IMR-90 (cell line): ENCODE results near the gene GHDC. TPM values are rescaled to one million over a fixed set of nuclear protein-coding genes. Genes with fewer than 3 reads are reported as not detected.
"Not testable (repeated sequence)": the region's sequence is repeated elsewhere in the genome, so short reads cannot be mapped to it uniquely, and the experiment has no call there.

Source experiments
- ATAC-seq: fragments of 200-7000 bp; cut with Tn5 transposase; 2 replicates; pipeline ENCODE4 v1.9.1; 2020; ENCODE audit warnings: low read depth, mild to moderate bottlenecking, moderate library complexity
- BruUV-seq: library from RNA; stranded (reverse); fragments of 400-500 nt; replicated peaks from 2 replicates; lab custom pipeline; 2021; lab: Mats Ljungman, UMichigan
- CTCF ChIA-PET: fragments of 300-600 bp; formaldehyde crosslinking; extraction: SDS; loops from one replicate; lab custom pipeline; 2021; ENCODE audit warnings: antibody characterized with exemption; lab: Yijun Ruan, JAX
- POLR2A ChIA-PET: fragments of 300-600 bp; sonication (Branson Sonifier 250); formaldehyde crosslinking; loops from one replicate; lab custom pipeline; 2022; ENCODE audit warnings: antibody characterized with exemption; ENCODE audit not compliant: unreplicated experiment; lab: Charles Lee
- DNase-seq: peaks from one replicate; pipeline ENCODE4 v3.0.0; 2013
- H2AFZ ChIP-seq: replicated peaks from 2 replicates; pipeline ENCODE3; 2013; ENCODE audit warnings: low read length, mild to moderate bottlenecking; ENCODE audit not compliant: poor library complexity
- H2AK5ac ChIP-seq: 2 replicates; pipeline ENCODE4 v1.6.1; 2013; ENCODE audit warnings: low read depth, low read length, inconsistent platforms
- H2AK9ac ChIP-seq: replicated peaks from 2 replicates; pipeline ENCODE3; 2013; ENCODE audit warnings: mild to moderate bottlenecking, low read depth, low read length, moderate library complexity; ENCODE audit not compliant: poor library complexity
- H2BK120ac ChIP-seq: 2 replicates; pipeline ENCODE4 v1.6.1; 2013; ENCODE audit warnings: low read depth, low read length, inconsistent platforms
- H2BK15ac ChIP-seq: 3 replicates; pipeline ENCODE4 v1.6.1; 2013; ENCODE audit warnings: low read depth, low read length, inconsistent platforms
- H2BK20ac ChIP-seq: 2 replicates; pipeline ENCODE4 v1.6.1; 2013; ENCODE audit warnings: low read depth, mild to moderate bottlenecking, inconsistent platforms, low read length, moderate library complexity
- H2BK5ac ChIP-seq: 2 replicates; pipeline ENCODE4 v1.6.1; 2013; ENCODE audit warnings: mild to moderate bottlenecking, low read depth, low read length, inconsistent platforms; ENCODE audit not compliant: poor library complexity, severe bottlenecking
- H3K14ac ChIP-seq: replicated peaks from 2 replicates; pipeline ENCODE4 v1.6.1; 2013; ENCODE audit warnings: low read depth, low read length, inconsistent platforms
- H3K18ac ChIP-seq: 2 replicates; pipeline ENCODE4 v1.6.1; 2013; ENCODE audit warnings: low read depth, low read length, control low read depth
- H3K23ac ChIP-seq: 2 replicates; pipeline ENCODE4 v1.6.1; 2013; ENCODE audit warnings: low read depth, low read length, inconsistent platforms
- H3K27ac ChIP-seq: 2 replicates; pipeline ENCODE4 v1.5.1; 2013; ENCODE audit warnings: mild to moderate bottlenecking, control low read depth, low read length; ENCODE audit not compliant: insufficient read depth
- H3K27me3 ChIP-seq: 2 replicates; pipeline ENCODE4 v1.6.1; 2013; ENCODE audit warnings: low read length; ENCODE audit not compliant: control insufficient read depth, insufficient read depth
- H3K36me3 ChIP-seq: 2 replicates; pipeline ENCODE4 v1.6.1; 2013; ENCODE audit warnings: low read length, mixed read lengths; ENCODE audit not compliant: control insufficient read depth, insufficient read depth
- H3K4ac ChIP-seq: 2 replicates; pipeline ENCODE4 v1.6.1; 2013; ENCODE audit warnings: low read depth, low read length, inconsistent platforms
- H3K4me1 ChIP-seq: 2 replicates; pipeline ENCODE4 v1.6.1; 2013; ENCODE audit warnings: low read length, mixed read lengths; ENCODE audit not compliant: control insufficient read depth, insufficient read depth
- H3K4me2 ChIP-seq: 2 replicates; pipeline ENCODE4 v1.6.1; 2013; ENCODE audit warnings: low read depth, mild to moderate bottlenecking, control low read depth, low read length, moderate library complexity
- H3K4me3 ChIP-seq: 2 replicates; pipeline ENCODE4 v1.5.1; 2013; ENCODE audit warnings: low read depth, mild to moderate bottlenecking, control low read depth, low read length, moderate library complexity; ENCODE audit not compliant: insufficient read depth
- H3K56ac ChIP-seq: 2 replicates; pipeline ENCODE4 v1.6.1; 2013; ENCODE audit warnings: low read length, inconsistent platforms; ENCODE audit not compliant: insufficient read depth; ENCODE audit errors: extremely low read depth
- H3K79me1 ChIP-seq, 2 experiments: 2 replicates each; pipeline ENCODE4 v1.6.1; 2013; ENCODE audit warnings: low read length in 2 of 2, inconsistent platforms in 1 of 2, low read depth in 1 of 2
- H3K9ac ChIP-seq: 2 replicates; pipeline ENCODE4 v1.6.1; 2013; ENCODE audit warnings: low read depth, low read length, control low read depth
- H3K9me1 ChIP-seq: 2 replicates; pipeline ENCODE4 v1.6.1; 2013; ENCODE audit warnings: low read length, inconsistent platforms; ENCODE audit not compliant: insufficient read depth
- H3K9me3 ChIP-seq: 2 replicates; pipeline ENCODE4 v1.6.1; 2013; ENCODE audit warnings: low read length; ENCODE audit not compliant: control insufficient read depth, insufficient read depth
- H4K20me1 ChIP-seq: 2 replicates; pipeline ENCODE4 v1.6.1; 2013; ENCODE audit warnings: low read length, inconsistent platforms; ENCODE audit not compliant: insufficient read depth
- H4K5ac ChIP-seq: 2 replicates; pipeline ENCODE4 v1.6.1; 2013; ENCODE audit warnings: mild to moderate bottlenecking, low read depth, low read length, control low read depth
- H4K8ac ChIP-seq, 2 experiments: 2 replicates each; pipeline ENCODE4 v1.6.1; 2013; ENCODE audit warnings: low read depth in 2 of 2, low read length in 2 of 2, control low read depth in 1 of 2, inconsistent platforms in 1 of 2
- H4K91ac ChIP-seq: 2 replicates; pipeline ENCODE4 v1.6.1; 2013; ENCODE audit warnings: low read depth, low read length, inconsistent platforms; ENCODE audit not compliant: insufficient read depth
- MAFK ChIP-seq: IDR thresholded peaks from 2 replicates; pipeline ENCODE4 v1.6.1; 2012; ENCODE audit warnings: low read depth, low read length, improper control_type of control experiment
- MXI1 ChIP-seq: IDR thresholded peaks from 2 replicates; pipeline ENCODE4 v1.6.1; 2012; ENCODE audit warnings: low read depth, mild to moderate bottlenecking, low read length, moderate library complexity, borderline replicate concordance
- WGBS, 2 experiments: methylation state at CpG; one replicate each; pipeline versions ENCODE4 v1.1.5 to v1.1.7; 2013; ENCODE audit warnings: missing lambda C conversion rate in 2 of 2; ENCODE audit not compliant: insufficient read length in 1 of 2; ENCODE audit errors: extremely low coverage in 2 of 2; 5-methylcytosine and 5-hydroxymethylcytosine counted together
- dilution Hi-C: fragments of 300-500 bp; cut with HindIII; formaldehyde crosslinking; loops from one replicate; pipeline ENCODE4 v1.14.3; 2018; ENCODE audit warnings: low sequenced_read_pairs; ENCODE audit not compliant: unreplicated experiment
- in situ Hi-C: fragments of 300-500 bp; cut with MboI; formaldehyde crosslinking; loops from 3 replicates; pipeline ENCODE4 v1.14.3; 2019; ENCODE audit warnings: low sequenced_read_pairs, inconsistent platforms, mixed read lengths
- intact Hi-C: fragments of 100-400 bp; cut with micrococcal nuclease; formaldehyde crosslinking; loops from 2 replicates; pipeline ENCODE4 v1.10.0; 2022
- polyA plus RNA-seq, 3 experiments: library from polyadenylated mRNA; depleted of rRNA; stranded (reverse); fragments of >200 nt; gene quantifications; 2 replicates each; pipeline ENCODE4 v1.2.3, GENCODE V29; 2012; ENCODE audit warnings: low replicate concordance in 1 of 3
- total RNA-seq: library from RNA; depleted of rRNA; stranded (reverse); fragments of >200 nt; gene quantifications from 2 replicates; pipeline ENCODE4 v1.2.3, GENCODE V29; 2012

The GHDC gene
- total and polyA plus RNA-seq, 2 of the 4 experiments (the other 2 are of a cell fraction), result 5.2 to 8.1 TPM

GRCh38 chr17:42146911-42147607, 47.2 kb downstream of the GHDC start:
- H3K27ac ChIP-seq, result no peak overlapping the region

GRCh38 chr17:42143138-42143537, 51.2 kb downstream of the GHDC start:
- H3K36me3 ChIP-seq, result peaks cover 22% of the 10 kb centered on the region

More at GRCh38 chr17:42146911-42147607, 47.2 kb downstream of the GHDC start:
- H3K9me3 ChIP-seq, result no peaks in the 10 kb centered on the region
- H2BK5ac ChIP-seq, result no peak overlapping the region
- ChIA-PET POLR2A (interaction anchor here (0.5 kb wide), 1 partner anchor 181 kb away, joined by 3 read pairs; no protein-coding TSS in a partner anchor), CTCF (no interaction called here)
- no peak overlapping the region for H2AK9ac ChIP-seq
- no peak overlapping the region for H3K23ac ChIP-seq
- H4K8ac ChIP-seq, result no peak overlapping the region
- H3K56ac ChIP-seq, result no peak overlapping the region
- no peak overlapping the region for H3K14ac ChIP-seq
- 93% methylated on average over 2 of the region's 13 CpGs; no CpG with 5 or more reads in 1 of the 2 experiments for WGBS, 2 experiments
- H4K5ac ChIP-seq, result no peak overlapping the region
- no peak overlapping the region for H3K4me2 ChIP-seq
- no peak overlapping the region for H4K91ac ChIP-seq
- peaks cover 71% of the 10 kb centered on the region for H4K20me1 ChIP-seq
- H3K79me1 ChIP-seq, result peaks cover 9 to 71% of the 10 kb centered on the region in 2 experiments
- H3K36me3 ChIP-seq, result peaks cover 25% of the 10 kb centered on the region
- DNase-seq (no peak), ATAC-seq (no peak)
- no TSS peak for BruUV-seq
- no peak overlapping the region for H3K4me3 ChIP-seq
- H3K9ac ChIP-seq, result no peak overlapping the region
- H3K27me3 ChIP-seq, result no peaks in the 10 kb centered on the region
- dilution Hi-C loops, result no loop called here
- H2BK15ac ChIP-seq, result no peak overlapping the region
- no peak overlapping the region for H2BK120ac ChIP-seq
- TF ChIP-seq MXI1, result no peak
- no peak for TF ChIP-seq MAFK
- H3K18ac ChIP-seq, result no peak overlapping the region
- peaks cover 26% of the 10 kb centered on the region for H3K9me1 ChIP-seq
- no peak overlapping the region for H2AK5ac ChIP-seq
- H3K4me1 ChIP-seq, result peaks cover 10% of the 10 kb centered on the region
- intact Hi-C loops, result no loop called here
- H3K4ac ChIP-seq, result no peak overlapping the region
- in situ Hi-C loops, result no loop called here
- no peak overlapping the region for H2BK20ac ChIP-seq
- H2AFZ ChIP-seq, result no peak overlapping the region

More at GRCh38 chr17:42143138-42143537, 51.2 kb downstream of the GHDC start:
- DNase-seq, H3K27me3 ChIP-seq, CTCF ChIA-PET, POLR2A ChIA-PET, H3K4me3 ChIP-seq, in situ Hi-C loops, H4K5ac ChIP-seq, H2BK15ac ChIP-seq, H3K18ac ChIP-seq, H2AK9ac ChIP-seq, H3K56ac ChIP-seq, dilution Hi-C loops, H2AFZ ChIP-seq, H3K9me3 ChIP-seq, H3K27ac ChIP-seq, BruUV-seq, H3K9ac ChIP-seq, ATAC-seq, intact Hi-C loops, H3K14ac ChIP-seq: not testable (repeated sequence)
- Histone ChIP-seq H3K4ac (peak overlapping the region; percentile 33; the same call in 1 of the 2 replicates), H4K91ac (peak overlapping the region; percentile 8; the same call in 1 of the 2 replicates), H3K79me1 (peaks cover 23 to 73% of the 10 kb centered on the region in 2 experiments), H3K23ac (0 out of 2 replicates have a peak overlapping the region, but pooled peaks have one; percentile 19), H2BK5ac (peak overlapping the region; percentile 71), H2AK5ac (peak overlapping the region; percentile 27; the same call in 1 of the 2 replicates), H4K8ac (peak overlapping the region in 1 of 2 experiments; percentile 6; a peak in 1 of 4 replicates), H2BK120ac (peak overlapping the region; percentile 64; the same call in 1 of the 2 replicates), H3K4me1 (peaks cover 26% of the 10 kb centered on the region), H3K9me1 (peaks cover 44% of the 10 kb centered on the region), H3K4me2 (peak overlapping the region; percentile 33; the same call in 1 of the 2 replicates), H4K20me1 (peaks cover 70% of the 10 kb centered on the region), H2BK20ac (peak overlapping the region; percentile 34)
- WGBS, 2 experiments, result 85% methylated on average over 4 of the region's 4 CpGs; no CpG with 5 or more reads in 1 of the 2 experiments
